GM18873 (cell line): Measurements from ENCODE around the gene WDR62.
A peak's percentile ranks its signal among the peaks of the same experiment; 100 is the strongest.
"Not testable (repeated sequence)": the region's sequence is repeated elsewhere in the genome, so short reads cannot be mapped to it uniquely, and the experiment has no call there.

Experiments
- ATAC-seq: cut with Tn5 transposase; IDR thresholded peaks from one replicate; pipeline ENCODE4 v1.9.1; 2021; ENCODE audit warnings: mild to moderate bottlenecking, moderate library complexity, moderate number of reproducible peaks; ENCODE audit not compliant: unreplicated experiment, low FRiP score

The WDR62 gene

GRCh38 chr19:36106441-36106840, 51.7 kb downstream of the WDR62 start:
- no peak for ATAC-seq

GRCh38 chr19:36106991-36107390, 52.3 kb downstream of the WDR62 start:
- ATAC-seq: no peak

- ATAC-seq: no peak
Observed at GRCh38 chr19:36108684-36109083, 54.0 kb downstream of the WDR62 start.

- ATAC-seq: no peak
Observed at GRCh38 chr19:36110487-36111199, 55.9 kb downstream of the WDR62 start, which contains the start of gene OVOL3. Gene OVOL3, plus strand, starts transcription at chr19:36111143. Its CDS starts 60 bp downstream, at chr19:36111203.

GRCh38 chr19:36111200-36111539, 56.5 kb downstream of the WDR62 start:
- ATAC-seq: no peak

GRCh38 chr19:36112678-36113077, 58.0 kb downstream of the WDR62 start:
- no peak for ATAC-seq

- ATAC-seq: no peak
Observed at GRCh38 chr19:36113425-36113824, 58.7 kb downstream of the WDR62 start.

GRCh38 chr19:36113894-36114720, 59.4 kb downstream of the WDR62 start:
- ATAC-seq: no peak

- ATAC-seq: peak; percentile 80
Observed at GRCh38 chr19:36114721-36115452, 60.2 kb downstream of the WDR62 start, which contains the start of gene POLR2I. Gene POLR2I, minus strand, starts transcription at chr19:36114875. Its CDS starts 19 bp downstream, at chr19:36114856.

- no peak for ATAC-seq
Observed at GRCh38 chr19:36115453-36116343, 61.0 kb downstream of the WDR62 start, which contains the start of gene TBCB. Gene TBCB, plus strand, starts transcription at chr19:36115468. Its CDS starts 93 bp downstream, at chr19:36115561.

GRCh38 chr19:36116344-36116637, 61.6 kb downstream of the WDR62 start:
- no peak for ATAC-seq

- no peak for ATAC-seq
Observed at GRCh38 chr19:36120092-36120983, 65.6 kb downstream of the WDR62 start.

GRCh38 chr19:36120984-36121358, 66.3 kb downstream of the WDR62 start:
- ATAC-seq: no peak

GRCh38 chr19:36121486-36122124, 66.9 kb downstream of the WDR62 start:
- no peak for ATAC-seq

- ATAC-seq: no peak
Observed at GRCh38 chr19:36125557-36125956, 70.9 kb downstream of the WDR62 start.

- no peak for ATAC-seq
Observed at GRCh38 chr19:36128392-36128736, 73.7 kb downstream of the WDR62 start.

GRCh38 chr19:36131221-36131620, 76.5 kb downstream of the WDR62 start:
- ATAC-seq: not testable (repeated sequence)

- not testable (repeated sequence) for ATAC-seq
Observed at GRCh38 chr19:36134867-36135266, 80.2 kb downstream of the WDR62 start.
